PC-9 (cell line): Measurements from ENCODE around the gene CELF2.

Experiments
- CTCF ChIP-seq: fragments of 200-600 bp; sonication (generic); conservative IDR thresholded peaks from 2 replicates; pipeline ENCODE4 v1.6.1; 2017; ENCODE audit warnings: mixed run types, antibody characterized with exemption, mild to moderate bottlenecking, moderate library complexity
- EZH2 ChIP-seq: fragments of 200-600 bp; sonication (generic); IDR thresholded peaks from 2 replicates; pipeline ENCODE4 v1.8.0; 2017; ENCODE audit warnings: antibody characterized with exemption, low read depth

GRCh38 chr10:11382187-11382586 lies 364.5 kb downstream of the CELF2 start:
- TF ChIP-seq EZH2 = no peak
- no peak for TF ChIP-seq CTCF
